Adipocyte (in vitro differentiated cells): ENCODE results near the gene TMEM184A.

Experiments
- DNase-seq: peaks from one replicate; pipeline ENCODE4 v3.0.0-alpha.2; 2015; ENCODE audit warnings: low read depth
- H3K27me3 ChIP-seq: replicated peaks from 2 replicates; pipeline ENCODE4 v1.7.0; 2013; ENCODE audit warnings: mild to moderate bottlenecking, low read length, moderate library complexity; ENCODE audit not compliant: control insufficient read depth, insufficient read depth
- H3K36me3 ChIP-seq: 2 replicates; pipeline ENCODE4 v1.7.0; 2013; ENCODE audit warnings: low read length, mild to moderate bottlenecking, moderate library complexity; ENCODE audit not compliant: control insufficient read depth, insufficient read depth, severe bottlenecking
- H3K4me1 ChIP-seq: 2 replicates; pipeline ENCODE4 v1.7.0; 2013; ENCODE audit warnings: mild to moderate bottlenecking, low read length, moderate library complexity; ENCODE audit not compliant: control insufficient read depth, insufficient read depth
- H3K4me3 ChIP-seq: 2 replicates; pipeline ENCODE4 v1.7.0; 2013; ENCODE audit warnings: mild to moderate bottlenecking, low read length, moderate library complexity
- H3K9ac ChIP-seq: 2 replicates; pipeline ENCODE4 v1.7.0; 2013; ENCODE audit warnings: mild to moderate bottlenecking, low read length, moderate library complexity
- H3K9me3 ChIP-seq: 2 replicates; pipeline ENCODE4 v1.7.0; 2013; ENCODE audit warnings: mild to moderate bottlenecking, low read length, moderate library complexity; ENCODE audit not compliant: control insufficient read depth

Gene TMEM184A

DNA sequence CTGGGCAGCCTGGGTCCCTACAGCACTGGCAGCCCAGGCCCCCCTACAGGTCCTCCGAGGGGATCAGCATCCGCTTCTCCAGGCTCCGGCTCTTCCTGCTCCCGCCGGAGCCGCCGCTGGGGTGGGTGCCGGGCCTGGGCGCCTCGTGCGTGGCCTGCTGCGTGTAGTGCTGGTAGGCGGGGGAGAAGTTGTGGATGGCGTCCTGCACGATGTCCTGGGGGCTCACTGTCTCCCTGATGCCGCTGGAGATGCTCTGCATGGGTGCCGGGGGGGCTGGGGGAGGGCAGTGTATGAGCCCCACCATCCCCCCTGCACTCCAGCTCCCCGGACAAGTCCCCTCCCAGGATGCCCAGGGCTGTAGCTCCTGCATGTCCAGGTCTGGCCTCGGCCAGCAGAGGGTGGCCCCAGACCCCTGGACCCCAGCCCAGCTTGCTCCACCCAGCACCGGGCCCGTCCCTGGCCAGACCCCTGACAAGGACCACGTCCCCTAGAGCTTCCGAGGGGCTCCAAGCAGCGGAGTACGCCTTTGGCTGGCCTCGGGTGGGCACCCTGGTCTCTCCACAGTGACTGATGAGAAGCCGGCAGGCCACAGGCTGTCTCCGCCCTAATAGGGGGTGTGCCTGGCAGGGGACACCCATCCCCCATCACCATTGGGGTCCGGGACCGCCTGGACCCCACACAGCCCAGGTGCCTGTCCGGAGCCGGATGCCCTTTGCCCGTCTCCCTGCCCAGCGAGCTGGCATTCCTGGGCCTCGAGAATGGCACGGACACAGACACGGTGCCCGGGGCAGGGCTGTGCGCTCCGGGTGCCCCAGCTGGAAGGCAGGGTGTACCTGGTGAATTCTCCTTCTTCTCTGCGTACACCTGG lies 8.9 kb downstream of the TMEM184A start:
- H3K9me3 ChIP-seq = no peaks in the 10 kb centered on the region
- H3K4me1 ChIP-seq = no peaks in the 10 kb centered on the region
- H3K9ac ChIP-seq = no peak overlapping the region
- H3K36me3 ChIP-seq = no peaks in the 10 kb centered on the region
- H3K4me3 ChIP-seq = no peak overlapping the region
- no peak for DNase-seq
- H3K27me3 ChIP-seq = no peaks in the 10 kb centered on the region

DNA sequence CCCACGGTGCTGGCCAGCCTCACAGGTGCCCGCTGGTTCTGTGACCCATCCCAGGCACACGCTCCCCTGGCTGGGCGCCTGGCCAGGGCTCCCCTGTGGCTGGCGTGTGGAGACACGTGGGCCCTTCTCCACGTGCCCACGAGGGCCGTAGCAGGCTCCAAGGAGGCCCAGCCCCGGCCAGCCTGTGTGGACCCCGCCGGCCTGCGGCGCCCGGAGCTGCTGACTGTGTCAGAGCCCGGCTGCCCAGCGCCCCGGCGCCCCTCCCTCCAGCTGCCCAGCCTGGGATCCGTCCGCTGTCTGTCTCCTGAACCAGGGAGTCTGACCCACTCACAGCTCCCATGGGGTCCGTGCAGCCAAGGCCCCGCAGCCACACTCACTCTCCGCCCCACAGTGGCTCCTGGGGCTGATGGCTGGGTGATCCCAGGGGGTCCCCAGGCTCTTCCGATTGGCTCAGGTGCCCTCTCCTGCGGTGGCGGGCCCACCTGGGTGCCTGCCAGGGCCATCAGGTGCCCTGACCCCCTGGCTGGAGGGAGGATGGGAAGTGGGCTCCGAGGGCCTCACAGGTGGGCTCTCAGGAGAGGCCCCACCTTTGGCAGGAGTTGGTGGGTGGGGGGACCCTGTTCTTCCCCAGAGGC lies 9.6 kb downstream of the TMEM184A start:
- Histone ChIP-seq H3K9me3 (no peaks in the 10 kb centered on the region), H3K9ac (no peak overlapping the region), H3K4me1 (no peaks in the 10 kb centered on the region), H3K4me3 (no peak overlapping the region), H3K27me3 (no peaks in the 10 kb centered on the region), H3K36me3 (no peaks in the 10 kb centered on the region)
- DNase-seq = no peak

DNA sequence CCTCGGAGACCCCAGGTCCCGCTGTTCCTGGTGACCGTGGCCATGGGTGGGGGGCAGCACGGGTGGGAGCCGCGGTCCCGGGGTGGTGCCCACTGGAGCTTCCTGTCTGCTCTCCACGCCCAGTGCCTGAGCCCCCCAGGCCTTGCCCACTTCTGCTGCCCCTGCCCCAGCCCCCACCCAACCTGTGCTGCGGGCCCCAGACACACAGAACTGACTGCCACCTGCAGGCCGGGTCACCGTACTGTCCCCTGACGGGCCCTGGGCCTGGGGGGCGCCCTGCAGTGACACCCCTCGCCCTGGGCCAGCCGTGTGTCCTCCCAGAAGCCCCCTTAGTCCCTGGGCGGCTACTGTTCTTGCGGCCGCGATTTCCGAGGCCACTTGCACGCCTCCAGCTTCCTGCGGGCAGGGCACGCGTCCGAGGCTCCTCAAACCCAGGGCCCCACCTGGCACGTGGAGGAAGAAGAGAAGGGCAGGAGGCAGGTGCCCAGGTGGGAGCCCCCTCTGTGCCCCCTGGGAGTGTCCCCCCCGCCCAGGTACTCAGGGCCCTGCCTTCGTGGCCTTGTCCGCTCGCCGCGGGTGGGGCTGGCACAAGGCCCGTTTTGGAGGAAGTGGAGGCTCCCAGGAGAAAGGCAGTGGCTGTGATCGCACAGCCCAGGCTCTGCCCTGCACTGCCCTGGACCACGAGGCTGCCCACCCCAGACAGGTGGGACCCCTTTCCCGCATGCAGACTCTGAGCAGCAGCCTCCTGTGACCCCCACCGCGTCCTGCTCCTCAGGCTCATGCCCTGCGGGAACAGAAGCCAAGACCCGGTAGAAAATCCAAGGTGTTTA lies 10.4 kb downstream of the TMEM184A start:
- Histone ChIP-seq H3K9ac (no peak overlapping the region), H3K4me3 (no peak overlapping the region), H3K4me1 (no peaks in the 10 kb centered on the region), H3K27me3 (no peaks in the 10 kb centered on the region), H3K9me3 (no peaks in the 10 kb centered on the region), H3K36me3 (peaks cover 5% of the 10 kb centered on the region)
- no peak for DNase-seq

GRCh38 chr7:1544896-1545416 lies 11.0 kb downstream of the TMEM184A start:
- Histone ChIP-seq H3K9ac (no peak overlapping the region), H3K36me3 (peaks cover 9% of the 10 kb centered on the region), H3K4me1 (no peaks in the 10 kb centered on the region), H3K4me3 (no peak overlapping the region), H3K9me3 (no peaks in the 10 kb centered on the region), H3K27me3 (no peaks in the 10 kb centered on the region)
- no peak for DNase-seq

GRCh38 chr7:1544178-1544895 lies 11.7 kb downstream of the TMEM184A start:
- Histone ChIP-seq H3K9ac (no peak overlapping the region), H3K4me3 (no peak overlapping the region), H3K4me1 (no peaks in the 10 kb centered on the region), H3K27me3 (no peaks in the 10 kb centered on the region), H3K9me3 (no peaks in the 10 kb centered on the region), H3K36me3 (peaks cover 14% of the 10 kb centered on the region)
- no peak for DNase-seq

GRCh38 chr7:1543826-1544177 lies 12.2 kb downstream of the TMEM184A start:
- H3K4me3 ChIP-seq = no peak overlapping the region
- no peak for DNase-seq
- no peak overlapping the region for H3K9ac ChIP-seq
- no peaks in the 10 kb centered on the region for H3K27me3 ChIP-seq
- H3K4me1 ChIP-seq = peaks cover 2% of the 10 kb centered on the region
- peaks cover 15% of the 10 kb centered on the region for H3K36me3 ChIP-seq
- no peaks in the 10 kb centered on the region for H3K9me3 ChIP-seq

DNA sequence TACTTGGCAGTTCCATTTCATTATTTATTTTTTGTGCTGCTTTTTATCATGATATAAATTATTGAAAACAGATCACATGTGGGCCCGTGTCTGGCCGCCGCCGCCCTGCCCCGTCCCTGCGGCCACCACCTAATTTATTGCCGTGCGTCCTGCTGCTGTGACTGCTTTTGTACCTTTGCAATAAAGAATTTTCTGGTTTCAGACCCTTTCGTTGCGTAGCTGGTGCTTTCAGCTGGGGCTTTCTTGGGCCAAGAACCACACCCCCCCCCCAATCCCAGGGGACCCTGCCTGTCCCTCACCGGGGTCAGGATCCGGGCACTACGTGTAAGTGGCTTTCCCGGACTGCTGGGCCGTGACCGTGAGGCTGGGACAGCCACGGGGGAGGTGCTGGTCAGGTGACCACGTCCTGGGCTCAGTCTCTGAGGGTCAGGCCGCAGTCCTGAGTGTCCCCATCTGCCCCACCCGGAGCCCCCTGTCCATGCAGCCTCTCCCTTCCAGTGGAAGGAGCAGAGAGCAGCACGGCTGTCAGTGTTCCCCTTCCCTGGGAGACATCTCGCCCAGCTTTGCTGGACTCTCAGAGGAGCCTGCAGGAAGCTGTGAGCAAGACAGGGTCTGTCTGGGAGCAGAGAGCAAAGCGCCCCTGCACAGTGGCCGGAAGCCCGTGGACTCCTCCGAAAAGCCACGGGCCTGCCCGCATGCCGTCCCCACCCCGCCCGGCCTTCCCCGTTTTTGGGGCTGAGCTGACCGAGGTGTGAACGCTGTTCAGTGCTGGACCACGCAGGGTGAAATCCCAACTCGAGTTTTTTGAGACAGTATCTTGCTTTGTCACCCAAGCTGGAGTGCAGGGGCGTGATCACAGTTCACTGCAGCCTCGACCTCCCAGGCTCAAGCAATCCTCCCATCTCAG lies 12.9 kb downstream of the TMEM184A start:
- Histone ChIP-seq H3K9me3 (no peaks in the 10 kb centered on the region), H3K36me3 (peaks cover 15% of the 10 kb centered on the region), H3K4me1 (peaks cover 5% of the 10 kb centered on the region), H3K27me3 (no peaks in the 10 kb centered on the region), H3K9ac (no peak overlapping the region), H3K4me3 (no peak overlapping the region)
- no peak for DNase-seq

- no peaks in the 10 kb centered on the region for H3K9me3 ChIP-seq
- H3K4me1 ChIP-seq = peaks cover 11% of the 10 kb centered on the region
- peaks cover 15% of the 10 kb centered on the region for H3K36me3 ChIP-seq
- H3K27me3 ChIP-seq = no peaks in the 10 kb centered on the region
- no peak overlapping the region for H3K4me3 ChIP-seq
- DNase-seq = no peak
- no peak overlapping the region for H3K9ac ChIP-seq
These were observed 13.7 kb downstream of the TMEM184A start for GRCh38 chr7:1542329-1542728.

GRCh38 chr7:1541431-1542162 lies 14.4 kb downstream of the TMEM184A start:
- Histone ChIP-seq H3K9ac (no peak overlapping the region), H3K4me3 (no peak overlapping the region), H3K4me1 (peaks cover 17% of the 10 kb centered on the region), H3K9me3 (no peaks in the 10 kb centered on the region), H3K27me3 (no peaks in the 10 kb centered on the region), H3K36me3 (peaks cover 15% of the 10 kb centered on the region)
- no peak for DNase-seq
